Measurements from ENCODE around the gene HNRNPA1.
A peak's percentile ranks its signal among the peaks of the same experiment; 100 is the strongest.

HNRNPA1 gene

DNA sequence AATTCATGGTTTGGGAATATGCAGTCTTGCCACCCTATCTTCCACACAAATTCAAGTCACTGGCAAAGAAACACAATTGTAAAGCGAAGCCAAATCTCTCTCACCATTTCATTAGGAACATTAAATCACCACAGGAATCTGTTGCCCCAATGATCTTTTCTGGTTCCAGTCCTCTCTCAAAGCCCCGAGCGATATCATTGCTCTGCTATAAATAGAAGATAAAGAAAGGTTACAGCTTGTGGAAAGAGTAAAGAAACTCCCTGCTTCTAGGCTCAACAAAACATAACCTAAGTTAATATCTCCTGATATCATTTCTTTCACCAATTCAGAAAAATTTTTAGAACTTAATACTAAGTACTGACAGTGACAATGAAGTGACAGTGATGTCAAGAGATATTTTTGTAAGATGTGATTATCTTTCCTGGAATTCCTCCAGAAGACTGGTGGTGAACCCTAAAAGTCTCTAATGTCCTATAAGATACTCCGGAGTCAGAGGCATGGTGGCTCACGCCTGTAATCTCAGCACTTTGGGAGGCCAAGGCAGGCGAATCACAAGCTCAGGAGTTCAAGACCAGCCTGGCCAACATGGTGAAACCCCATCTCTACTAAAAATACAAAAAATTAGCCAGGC is 34.4 kb upstream of the HNRNPA1 start:
- TF ChIP-seq CTCF (IDR thresholded peaks at IDR 0.05; ENCODE audit: low read depth, low read length): no peak
- H3K4me3 ChIP-seq (ENCODE audit: low read depth, low read length): no peak overlapping the region

DNA sequence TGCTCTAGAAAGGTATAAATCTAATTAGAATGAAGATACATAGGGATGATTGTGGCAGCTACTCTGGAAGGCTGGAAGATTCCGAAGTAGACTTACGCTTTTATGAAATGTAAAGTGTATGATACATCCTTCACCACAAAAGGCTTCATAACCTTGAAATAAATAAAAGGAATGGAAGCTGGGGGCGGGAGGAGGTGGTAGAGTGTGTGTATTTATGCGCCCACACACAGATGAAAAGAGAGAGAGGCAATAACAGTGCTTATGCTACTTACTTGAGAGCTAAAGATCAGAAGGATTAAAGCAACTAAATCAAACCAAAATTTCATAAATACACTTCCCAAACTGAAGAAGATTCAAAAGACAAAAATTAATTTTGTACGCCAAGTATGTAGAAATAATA is 31.0 kb upstream of the HNRNPA1 start:
- no peak for TF ChIP-seq CTCF (IDR thresholded peaks at IDR 0.05; ENCODE audit: low read depth, low read length)
- H3K4me3 ChIP-seq (ENCODE audit: low read depth, low read length): no peak overlapping the region

- H3K4me3 ChIP-seq (ENCODE audit: low read depth, low read length): no peak overlapping the region
- TF ChIP-seq CTCF (IDR thresholded peaks at IDR 0.05; ENCODE audit: low read depth, low read length): peak; percentile 53; the same call in 1 of the 2 replicates
Measured at GRCh38 chr12:54251667-54252284, 28.8 kb upstream of the HNRNPA1 start.

DNA sequence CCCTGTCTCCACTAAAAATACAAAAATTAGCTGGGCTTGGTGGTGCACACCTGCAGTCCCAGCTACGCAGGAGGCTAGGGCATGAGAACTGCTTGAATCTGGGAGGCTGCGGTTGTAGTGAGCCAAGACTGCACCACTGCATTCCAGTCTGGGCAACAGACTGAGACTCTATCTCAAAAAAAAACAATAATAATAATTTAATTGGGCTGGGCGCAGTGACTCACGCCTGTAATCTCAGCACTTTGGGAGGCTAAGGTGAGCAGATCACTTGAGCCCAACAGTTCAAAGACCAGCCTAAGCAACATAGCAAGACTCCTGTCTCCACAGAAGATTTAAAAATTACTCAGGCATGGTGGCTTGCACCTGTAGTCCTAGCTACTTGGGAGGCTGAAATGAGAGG is 27.3 kb upstream of the HNRNPA1 start:
- TF ChIP-seq CTCF (IDR thresholded peaks at IDR 0.05; ENCODE audit: low read depth, low read length): no peak
- no peak overlapping the region for H3K4me3 ChIP-seq (ENCODE audit: low read depth, low read length)

DNA sequence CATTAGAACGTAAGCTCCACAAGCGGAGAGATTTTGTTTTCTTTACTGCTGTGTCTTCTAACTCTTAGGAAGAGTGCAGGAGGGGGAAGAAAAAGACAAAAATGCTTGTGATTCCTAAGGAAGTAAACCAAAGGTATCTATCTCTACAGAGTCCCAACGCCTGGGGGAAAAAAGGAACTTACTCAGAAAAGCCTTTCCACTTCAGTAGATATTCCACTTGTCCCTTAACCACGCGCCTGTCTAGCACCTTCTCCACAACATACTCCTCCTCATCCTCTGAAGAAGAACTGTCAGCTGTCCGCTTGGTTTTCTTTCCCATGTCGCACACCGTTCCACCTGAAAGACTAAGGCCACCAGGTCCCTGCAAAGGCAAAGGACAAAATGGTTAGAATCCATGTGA is 23.2 kb upstream of the HNRNPA1 start:
- no peak for TF ChIP-seq CTCF (IDR thresholded peaks at IDR 0.05; ENCODE audit: low read depth, low read length)
- H3K4me3 ChIP-seq (ENCODE audit: low read depth, low read length): no peak overlapping the region

DNA sequence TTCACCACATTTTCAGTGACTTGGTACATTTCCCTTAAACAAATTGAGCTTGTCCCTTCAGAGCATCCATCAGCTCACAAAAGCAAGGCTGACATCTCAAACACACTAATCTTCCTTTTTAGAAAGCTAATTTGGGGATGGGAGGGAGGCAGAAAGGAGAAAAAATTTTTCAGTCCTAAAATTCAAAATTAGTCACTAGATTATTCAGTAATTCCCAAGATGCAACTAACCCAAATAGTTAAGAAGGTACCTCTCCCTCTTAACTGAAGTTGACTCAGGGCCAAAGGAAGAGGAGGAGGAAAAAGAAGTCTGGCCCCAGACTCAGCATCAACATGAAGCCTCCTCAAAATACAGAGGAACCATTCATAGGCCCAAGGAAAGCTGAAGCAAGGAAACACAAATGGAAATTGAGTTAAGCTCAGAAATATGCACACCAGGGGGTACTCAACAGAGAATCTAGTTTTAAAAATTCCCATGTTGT is 22.3 kb upstream of the HNRNPA1 start:
- 0 out of 2 replicates have a peak overlapping the region, but pooled peaks have one; percentile 1 for H3K4me3 ChIP-seq (ENCODE audit: low read depth, low read length)
- no peak for TF ChIP-seq CTCF (IDR thresholded peaks at IDR 0.05; ENCODE audit: low read depth, low read length)

Measured in WI38 (cell line).